Omental fat pad (tissue), 4 donors: ENCODE results near the gene KDM4F. TPM values are rescaled to one million over a fixed set of nuclear protein-coding genes. Genes with fewer than 3 reads are reported as not detected.

Source experiments
- ATAC-seq: fragments of 150-250 bp; one replicate; pipeline ENCODE4 v1.9.1; 2016; ENCODE audit warnings: mild to moderate bottlenecking, moderate library complexity; ENCODE audit not compliant: low FRiP score
- DNase-seq: peaks from one replicate; pipeline ENCODE4 v3.0.0-alpha.2; 2019; ENCODE audit warnings: low spot score
- CTCF ChIP-seq, 3 donors: fragments of 450-650 bp; IDR thresholded peaks; one replicate each; pipeline ENCODE4 v1.5.1; 2016 to 2017; ENCODE audit warnings: antibody characterized with exemption in 3 of 3, mild to moderate bottlenecking in 3 of 3, moderate library complexity in 2 of 3
- total RNA-seq, 4 donors: library from RNA; depleted of rRNA; stranded (reverse); fragments of >200 nt; gene quantifications; one replicate each; pipeline ENCODE4 v1.1.0, GENCODE V29; 2016

KDM4F gene
- total RNA-seq, 4 donors from 2014 or later: not detected

GRCh38 chr11:95100191-95100648 is 51.0 kb downstream of the KDM4F start:
- no peak for DNase-seq
- TF ChIP-seq CTCF (IDR thresholded peaks at IDR 0.05): no peak
- no peak for ATAC-seq

Other genes with a start within 250 kb of the KDM4F start
- gene CWC15, start 75.9 kb upstream of the KDM4F start, total RNA-seq: 10 to 100 TPM; 33.0 to 51.1 (median 42.0) TPM
- under 1 TPM; 0.24 to 0.93 (median 0.69) TPM for gene KDM4D, start 75.7 kb upstream of the KDM4F start, total RNA-seq
- gene KDM4E, start 24.2 kb upstream of the KDM4F start, total RNA-seq: not detected
- gene SRSF8, start 17.5 kb downstream of the KDM4F start, total RNA-seq: 10 to 100 TPM; 22.5 to 32.9 (median 25.6) TPM
- gene ENDOD1, start 40.4 kb downstream of the KDM4F start, total RNA-seq: 10 to 100 TPM; 18.2 to 59.1 (median 27.3) TPM
- gene SESN3, start 181.8 kb downstream of the KDM4F start, total RNA-seq: 10 to 100 TPM; 11.3 to 27.2 (median 19.4) TPM